Lower lobe of right lung (tissue), 2 donors: ENCODE results near the gene SLC25A21. TPM values are rescaled to one million over a fixed set of nuclear protein-coding genes. Genes with fewer than 3 reads are reported as not detected.

Experiments used
- ATAC-seq, 2 donors: fragments of 200-7000 bp; cut with Tn5 transposase; one replicate each; pipeline ENCODE4 v1.9.1; 2020 to 2022; ENCODE audit warnings: mild to moderate bottlenecking in 2 of 2, moderate library complexity in 2 of 2
- DNase-seq: peaks from one replicate; pipeline ENCODE4 v3.0.0-alpha.2; 2020
- H3K27ac ChIP-seq: fragments of 200-600 bp; one replicate; pipeline ENCODE4 v1.8.0; 2022
- H3K27me3 ChIP-seq: fragments of 200-600 bp; one replicate; pipeline ENCODE4 v1.8.0; 2022; ENCODE audit warnings: low read depth
- H3K36me3 ChIP-seq: fragments of 200-600 bp; one replicate; pipeline ENCODE4 v1.8.0; 2022; ENCODE audit warnings: mild to moderate bottlenecking
- H3K4me1 ChIP-seq: fragments of 200-600 bp; one replicate; pipeline ENCODE4 v1.8.0; 2022
- H3K4me3 ChIP-seq: fragments of 200-600 bp; one replicate; pipeline ENCODE4 v1.8.0; 2022; ENCODE audit warnings: mild to moderate bottlenecking
- H3K9me3 ChIP-seq: fragments of 200-600 bp; one replicate; pipeline ENCODE4 v1.8.0; 2022
- CTCF ChIP-seq: fragments of 200-600 bp; IDR thresholded peaks from one replicate; pipeline ENCODE4 v1.8.0; 2022; ENCODE audit warnings: antibody characterized with exemption, mild to moderate bottlenecking
- intact Hi-C: fragments of 100-400 bp; cut with DNase I; formaldehyde crosslinking; loops from one replicate; pipeline ENCODE4 v1.11.0; 2022
- total RNA-seq: library from RNA; stranded (reverse); fragmentation: NEBNext Ultra II Directional; extraction: Animal tissue kit (Norgen Biotek cat#: 25700); gene quantifications from one replicate; pipeline ENCODE4 v1.2.1, GENCODE V29; 2021
- donor health status: DM: no; HTN: yes; CAD: no; lungs with severe emphysema.

Gene SLC25A21
- total RNA-seq, 1 donor from 2014 or later, result 0.38 TPM

- intact Hi-C loops, result no loop called here
- no peaks in the 10 kb centered on the region for H3K4me1 ChIP-seq
- H3K36me3 ChIP-seq, result no peaks in the 10 kb centered on the region
- H3K27me3 ChIP-seq, result no peaks in the 10 kb centered on the region
- H3K27ac ChIP-seq, result no peak overlapping the region
- no peak for TF ChIP-seq CTCF
- H3K4me3 ChIP-seq, result no peak overlapping the region
- DNase-seq, result no peak
- no peak for ATAC-seq
- H3K9me3 ChIP-seq, result no peaks in the 10 kb centered on the region
These were observed 487.5 kb downstream of the SLC25A21 start for GRCh38 chr14:36684946-36685345.

- Histone ChIP-seq H3K4me3 (no peak overlapping the region), H3K4me1 (no peaks in the 10 kb centered on the region), H3K9me3 (no peaks in the 10 kb centered on the region), H3K27ac (no peak overlapping the region), H3K36me3 (no peaks in the 10 kb centered on the region), H3K27me3 (no peaks in the 10 kb centered on the region)
- DNase-seq (no peak), ATAC-seq (no peak)
- no peak for TF ChIP-seq CTCF
- intact Hi-C loops, result no loop called here
These were observed 489.2 kb downstream of the SLC25A21 start for GRCh38 chr14:36683083-36683724.

GRCh38 chr14:36682338-36682737, 490.1 kb downstream of the SLC25A21 start:
- DNase-seq (no peak), ATAC-seq (no peak)
- Histone ChIP-seq H3K9me3 (no peaks in the 10 kb centered on the region), H3K4me3 (no peak overlapping the region), H3K27me3 (no peaks in the 10 kb centered on the region), H3K4me1 (no peaks in the 10 kb centered on the region), H3K36me3 (no peaks in the 10 kb centered on the region), H3K27ac (no peak overlapping the region)
- TF ChIP-seq CTCF, result no peak
- intact Hi-C loops, result no loop called here

- no peaks in the 10 kb centered on the region for H3K4me1 ChIP-seq
- ATAC-seq, result no peak
- peaks cover 23% of the 10 kb centered on the region for H3K27me3 ChIP-seq
- no peak for TF ChIP-seq CTCF
- intact Hi-C loops, result no loop called here
- H3K36me3 ChIP-seq, result no peaks in the 10 kb centered on the region
- no peak overlapping the region for H3K27ac ChIP-seq
- no peak for DNase-seq
- no peaks in the 10 kb centered on the region for H3K9me3 ChIP-seq
- H3K4me3 ChIP-seq, result no peak overlapping the region
These were observed 496.2 kb downstream of the SLC25A21 start for GRCh38 chr14:36676236-36676635.

GRCh38 chr14:36675581-36675980, 496.8 kb downstream of the SLC25A21 start:
- intact Hi-C loops, result no loop called here
- no peak overlapping the region for H3K4me3 ChIP-seq
- no peak overlapping the region for H3K27ac ChIP-seq
- no peaks in the 10 kb centered on the region for H3K9me3 ChIP-seq
- TF ChIP-seq CTCF, result no peak
- peaks cover 28% of the 10 kb centered on the region for H3K27me3 ChIP-seq
- no peaks in the 10 kb centered on the region for H3K4me1 ChIP-seq
- ATAC-seq (no peak), DNase-seq (no peak)
- no peaks in the 10 kb centered on the region for H3K36me3 ChIP-seq
